ENCODE measurements around the gene HPCAL1. TPM values are rescaled to one million over a fixed set of nuclear protein-coding genes. Genes with fewer than 3 reads are reported as not detected.

HPCAL1 gene
- total and polyA plus RNA-seq, 2 of the 8 experiments (the other 6 are each of a cell fraction or from before 2014, with no cell fraction given): 5.8 to 8.6 TPM

DNA sequence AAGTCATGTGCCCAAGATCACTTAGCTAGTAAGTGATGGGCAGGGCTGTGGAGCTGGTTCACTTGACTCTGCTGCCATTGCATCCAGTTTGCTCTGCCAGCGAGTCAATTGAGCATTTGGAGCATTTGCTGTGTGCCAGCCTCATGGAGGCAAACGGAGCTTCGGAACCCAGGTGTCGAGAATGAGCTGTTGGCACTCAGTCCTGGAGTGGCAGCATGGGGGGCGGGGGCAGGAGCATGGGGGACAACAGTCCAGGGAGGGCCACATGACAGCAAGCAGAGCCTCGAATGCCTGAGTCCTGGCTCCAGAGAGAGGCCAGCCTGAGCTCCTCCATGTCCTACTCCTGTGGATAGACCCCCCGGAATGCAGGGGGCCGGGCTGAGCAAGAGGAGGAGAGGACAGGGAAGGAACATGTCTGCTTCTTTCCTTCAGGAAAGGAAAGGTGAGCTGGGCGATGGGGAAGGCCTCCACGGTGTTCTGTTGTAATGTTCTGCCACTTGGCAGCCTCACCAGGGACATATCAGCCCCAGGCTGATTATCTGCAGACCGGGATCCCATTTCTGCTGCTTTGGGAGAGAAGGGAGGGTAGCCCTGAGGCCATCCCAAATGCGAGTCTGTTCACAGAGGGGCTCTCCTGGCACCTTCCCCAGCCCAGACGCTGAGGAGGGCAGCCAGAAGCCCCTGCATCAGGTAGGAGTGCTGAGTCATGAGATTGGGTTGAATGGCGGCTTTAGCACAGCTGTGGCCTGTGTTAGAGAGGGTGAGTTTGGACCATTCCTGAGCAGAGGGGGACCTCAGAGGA, 59.6 kb downstream of the HPCAL1 start:
- DNase-seq (ENCODE audit: low read depth in 1 of 2, low spot score in 2 of 2): no peak
- Histone ChIP-seq H3K27me3 (replicated peaks in 1 of 4; ENCODE audit: control insufficient read depth in 3 of 4, extremely low read depth in 1 of 4, insufficient read depth in 3 of 4, low read length in 3 of 4) (no peaks in the 10 kb centered on the region), H3K79me2 (ENCODE audit: control insufficient read depth in 1 of 2, insufficient read depth in 2 of 2, low read length in 2 of 2) (no peaks in the 10 kb centered on the region), H4K5ac (ENCODE audit: insufficient read length, low read depth, low read length) (no peak overlapping the region), H3K23me2 (ENCODE audit: low read depth, low read length) (no peaks in the 10 kb centered on the region), H3K36me3 (ENCODE audit: control insufficient read depth in 2 of 4, insufficient read depth in 4 of 4, low read length in 3 of 4) (no peaks in the 10 kb centered on the region), H2AFZ (ENCODE audit: low read length) (no peak overlapping the region), H2BK12ac (ENCODE audit: low read depth, low read length) (0 out of 2 replicates have a peak overlapping the region, but pooled peaks have one; percentile 17), H3K9ac (replicated peaks in 1 of 4; ENCODE audit: extremely low read depth in 1 of 4, low read depth in 3 of 4, low read length in 3 of 4) (no peak overlapping the region), H4K20me1 (replicated peaks in 1 of 2; ENCODE audit: control insufficient read depth in 1 of 2, insufficient read depth in 2 of 2, low read length in 2 of 2) (no peaks in the 10 kb centered on the region), H3K4me2 (ENCODE audit: insufficient read depth in 1 of 2, low read depth in 2 of 2, low read length in 2 of 2) (no peak overlapping the region), H3K4me3 (ENCODE audit: extremely low read depth in 1 of 4, insufficient read depth in 2 of 4, low read depth in 3 of 4, low read length in 4 of 4) (no peak overlapping the region), H3K79me1 (ENCODE audit: low read depth, low read length) (no peaks in the 10 kb centered on the region), H2BK5ac (ENCODE audit: low read depth, low read length) (peak overlapping the region; percentile 32; the same call in 1 of the 2 replicates), H3K56ac (replicated peaks; ENCODE audit: insufficient read length, low read depth, low read length) (no peak overlapping the region), H3K9me3 (ENCODE audit: insufficient read depth in 2 of 2, low read depth in 1 of 2, low read length in 1 of 2) (no peaks in the 10 kb centered on the region), H3K18ac (ENCODE audit: extremely low read depth, low read length) (no peak overlapping the region; the same call in 1 of the 2 replicates), H2BK15ac (ENCODE audit: low read length) (no peak overlapping the region), H2AK5ac (ENCODE audit: low read depth, low read length) (no peak overlapping the region), H4K91ac (replicated peaks; ENCODE audit: insufficient read length, low read length) (peak overlapping the region; percentile 11), H3K4me1 (replicated peaks in 1 of 4; ENCODE audit: control insufficient read depth in 3 of 4, insufficient read depth in 4 of 4, low read length in 3 of 4) (peaks cover 0 to 4% (median 0%) of the 10 kb centered on the region in 4 experiments; a peak in 1 of 7 replicates), H2BK20ac (ENCODE audit: low read length) (no peak overlapping the region; the same call in 1 of the 2 replicates), H3K23ac (ENCODE audit: insufficient read length) (no peak overlapping the region), H4K8ac (ENCODE audit: extremely low read depth, insufficient read depth, low read length) (no peak overlapping the region), H3K27ac (ENCODE audit: low read depth, low read length) (no peak overlapping the region), H3K4ac (replicated peaks; ENCODE audit: insufficient read length, low read depth, low read length) (no peak overlapping the region), H3K14ac (ENCODE audit: insufficient read length) (no peak overlapping the region), H2BK120ac (replicated peaks; ENCODE audit: low read depth, low read length) (no peak overlapping the region)
- ChIA-PET POLR2A (ENCODE audit: partially characterized antibody) (interaction anchor here (0.7 kb wide), 1 partner anchor 9 kb away, joined by 4 read pairs; no protein-coding TSS in a partner anchor), CTCF (ENCODE audit: partially characterized antibody) (interaction anchor here (1.1 to 3.2 kb wide), 8 partner anchors 9 to 199 kb away, joined by 4 to 10 read pairs (median 7); partner anchors contain the start of gene HPCAL1)
- no peak for FAIRE-seq
- TF ChIP-seq MAFK (IDR thresholded peaks at IDR 0.05; ENCODE audit: low read depth, low read length) (0 out of 2 replicates have a peak, but pooled peaks have one; percentile 24), RAD21 (IDR thresholded peaks at IDR 0.05 in 1 of 2, conservative IDR thresholded peaks at IDR 0.05 in 1 of 2; ENCODE audit: low read depth in 2 of 2, low read length in 2 of 2) (no peak), BACH1 (IDR thresholded peaks at IDR 0.05; ENCODE audit: low read length) (0 out of 2 replicates have a peak, but pooled peaks have one; percentile 41)
- 91% methylated on average over 13 of the region's 14 CpGs; no CpG with 5 or more reads in 1 of the 2 experiments for WGBS, 2 experiments (ENCODE audit: extremely low coverage in 1 of 2, insufficient coverage in 1 of 2, insufficient read length in 1 of 2, insufficient replicate concordance in 2 of 2, low coverage in 1 of 2, low lambda C conversion rate in 2 of 2, missing lambda C conversion rate in 1 of 2)
